Liver (tissue), 9 donors: ENCODE data around the gene ARL13A. TPM values are rescaled to one million over a fixed set of nuclear protein-coding genes. Genes with fewer than 3 reads are reported as not detected.

Source experiments
- DNase-seq: peaks from one replicate; pipeline ENCODE4 v3.0.0-alpha.2; 2017; ENCODE audit warnings: low spot score
- H3K27ac ChIP-seq, 2 donors: one replicate each; pipeline ENCODE4 v1.7.0; 2013; ENCODE audit warnings: inconsistent platforms in 2 of 2, low read length in 2 of 2, control low read depth in 1 of 2, low read depth in 1 of 2, mild to moderate bottlenecking in 1 of 2
- H3K27me3 ChIP-seq, 4 donors: one replicate each; pipeline versions ENCODE4 v1.6.1 to v1.7.0; 2013; ENCODE audit warnings: low read length in 3 of 4, inconsistent platforms in 1 of 4, mild to moderate bottlenecking in 1 of 4, moderate library complexity in 1 of 4; ENCODE audit not compliant: control insufficient read depth in 4 of 4, insufficient read depth in 4 of 4
- H3K36me3 ChIP-seq, 4 donors: one replicate each; pipeline versions ENCODE4 v1.6.1 to v1.7.0; 2013; ENCODE audit warnings: low read length in 3 of 4, mild to moderate bottlenecking in 3 of 4, low read depth in 1 of 4, moderate library complexity in 1 of 4; ENCODE audit not compliant: control insufficient read depth in 4 of 4, insufficient read depth in 3 of 4
- H3K4me1 ChIP-seq, 4 donors: one replicate each; pipeline versions ENCODE4 v1.6.1 to v1.7.0; 2013; ENCODE audit warnings: low read length in 3 of 4, mild to moderate bottlenecking in 3 of 4, moderate library complexity in 1 of 4; ENCODE audit not compliant: control insufficient read depth in 4 of 4, insufficient read depth in 4 of 4
- H3K4me3 ChIP-seq, 3 donors: one replicate each; pipeline versions ENCODE4 v1.6.1 to v1.7.0; 2013; ENCODE audit warnings: low read length in 3 of 3, control low read depth in 1 of 3, low read depth in 1 of 3, mild to moderate bottlenecking in 1 of 3
- H3K9ac ChIP-seq, 2 donors: one replicate each; pipeline ENCODE4 v1.7.0; 2013; ENCODE audit warnings: low read length in 2 of 2, mild to moderate bottlenecking in 2 of 2, moderate library complexity in 2 of 2, control low read depth in 1 of 2, low read depth in 1 of 2
- H3K9me3 ChIP-seq, 4 donors: one replicate each; pipeline versions ENCODE4 v1.6.1 to v1.7.0; 2013; ENCODE audit warnings: low read length in 3 of 4; ENCODE audit not compliant: control insufficient read depth in 4 of 4
- ATF3 ChIP-seq: IDR thresholded peaks from 2 replicates; pipeline ENCODE4 v1.6.1; 2016; ENCODE audit warnings: antibody characterized with exemption
- EGR1 ChIP-seq, 2 donors: IDR thresholded peaks; 2 replicates each; pipeline ENCODE4 v1.6.1; 2016 to 2018; ENCODE audit warnings: antibody characterized with exemption in 2 of 2, low read depth in 2 of 2
- FOXA1 ChIP-seq: IDR thresholded peaks from 2 replicates; pipeline ENCODE4 v1.6.1; 2016; ENCODE audit warnings: antibody characterized with exemption
- FOXA2 ChIP-seq: IDR thresholded peaks from 2 replicates; pipeline ENCODE4 v1.6.1; 2016; ENCODE audit warnings: antibody characterized with exemption
- GABPA ChIP-seq, 2 donors: IDR thresholded peaks in 1 of 2; conservative IDR thresholded peaks in 1 of 2; 2 replicates each; pipeline ENCODE4 v1.6.1; 2016; ENCODE audit warnings: antibody characterized with exemption in 2 of 2, mild to moderate bottlenecking in 1 of 2, moderate library complexity in 1 of 2
- HNF4A ChIP-seq, 2 donors: conservative IDR thresholded peaks; 2 replicates each; pipeline ENCODE4 v1.6.1; 2016; ENCODE audit warnings: antibody characterized with exemption in 2 of 2, mild to moderate bottlenecking in 2 of 2
- HNF4G ChIP-seq: IDR thresholded peaks from 2 replicates; pipeline ENCODE4 v1.6.1; 2016; ENCODE audit warnings: antibody characterized with exemption
- JUND ChIP-seq, 2 donors: IDR thresholded peaks; 2 replicates each; pipeline ENCODE4 v1.6.1; 2016; ENCODE audit warnings: antibody characterized with exemption in 2 of 2
- RAD21 ChIP-seq, 2 donors: IDR thresholded peaks; 2 replicates each; pipeline ENCODE4 v1.6.1; 2016; ENCODE audit warnings: antibody characterized with exemption in 2 of 2, mild to moderate bottlenecking in 2 of 2
- RXRA ChIP-seq, 2 donors: IDR thresholded peaks; 2 replicates each; pipeline ENCODE4 v1.6.1; 2017 to 2018; ENCODE audit warnings: antibody characterized with exemption in 2 of 2, mild to moderate bottlenecking in 1 of 2
- TAF1 ChIP-seq: conservative IDR thresholded peaks from 2 replicates; pipeline ENCODE4 v1.6.1; 2016; ENCODE audit warnings: antibody characterized with exemption, mild to moderate bottlenecking
- YY1 ChIP-seq: IDR thresholded peaks from 2 replicates; pipeline ENCODE4 v1.6.1; 2016; ENCODE audit warnings: antibody characterized with exemption, mild to moderate bottlenecking
- WGBS: extraction: QIAGEN DNeasy Blood & Tissue Kit; methylation state at CpG from one replicate; pipeline ENCODE4 v1.1.7; 2013; 5-methylcytosine and 5-hydroxymethylcytosine counted together
- polyA plus RNA-seq, 2 donors: library from polyadenylated mRNA; stranded (reverse) in 1 of 2; unstranded in 1 of 2; fragments of 200-250 nt in 1 of 2; fragments of >200 nt in 1 of 2; fragmentation: Nextera tagmentation in 1 of 2; extraction: Ambion mirVana in 1 of 2; gene quantifications; one replicate each; pipeline versions ENCODE4 v1.2.1 to v1.2.3, GENCODE V29; 2013 to 2015
- total RNA-seq, 2 donors: library from RNA; depleted of rRNA; stranded (reverse); fragments of >200 nt; gene quantifications; one replicate each; pipeline ENCODE4 v1.2.3, GENCODE V29; 2014
- TF ChIP-seq, protein P1 (sequence below): IDR thresholded peaks from 2 replicates; pipeline ENCODE4 v1.6.1; 2016; ENCODE audit warnings: antibody characterized with exemption, mild to moderate bottlenecking
- TF ChIP-seq, protein P2 (sequence below): IDR thresholded peaks from 2 replicates; pipeline ENCODE4 v1.6.1; 2016; ENCODE audit warnings: antibody characterized with exemption
- TF ChIP-seq, protein P3 (sequence below): IDR thresholded peaks from 2 replicates; pipeline ENCODE4 v1.6.1; 2016; ENCODE audit warnings: antibody characterized with exemption
- donor health status: healthy.
- donor health status: healthy.
- donor health status: healthy.
- donor health status: healthy.
- donor health status: healthy.

ARL13A gene
- total and polyA plus RNA-seq, 4 donors, result not detected

DNA sequence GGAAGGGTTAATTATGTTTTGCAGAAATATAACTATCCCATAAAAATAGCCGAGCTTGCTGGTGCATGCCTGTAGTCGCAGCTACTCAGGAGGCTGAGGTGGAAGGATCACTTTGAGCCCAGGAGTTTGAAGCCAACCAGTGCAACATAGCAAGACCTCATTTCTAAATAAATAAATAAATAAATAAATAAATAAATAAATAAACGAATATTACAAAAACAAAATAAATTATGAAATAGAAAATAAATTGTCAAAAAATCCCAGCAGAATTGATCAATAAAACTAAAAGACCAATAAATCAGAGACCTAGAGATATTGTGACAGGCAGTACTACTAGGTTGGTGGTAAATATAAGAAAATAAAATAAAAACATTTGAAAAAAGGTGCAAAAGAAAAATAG lies 6.7 kb upstream of the ARL13A start:
- H3K27ac ChIP-seq, result no peak overlapping the region
- DNase-seq, result no peak
- H3K4me1 ChIP-seq, result no peaks in the 10 kb centered on the region
- no peaks in the 10 kb centered on the region for H3K27me3 ChIP-seq
- H3K9me3 ChIP-seq, result no peaks in the 10 kb centered on the region
- H3K9ac ChIP-seq, result no peak overlapping the region
- H3K4me3 ChIP-seq, result no peak overlapping the region
- no peak for TF ChIP-seq HNF4A (conservative IDR thresholded peaks at IDR 0.05)
- TF ChIP-seq ATF3, result no peak
- no peak for TF ChIP-seq EGR1 (IDR thresholded peaks at IDR 0.05; ENCODE audit: low read depth in 2 of 2)
- TF ChIP-seq, protein P1, sequence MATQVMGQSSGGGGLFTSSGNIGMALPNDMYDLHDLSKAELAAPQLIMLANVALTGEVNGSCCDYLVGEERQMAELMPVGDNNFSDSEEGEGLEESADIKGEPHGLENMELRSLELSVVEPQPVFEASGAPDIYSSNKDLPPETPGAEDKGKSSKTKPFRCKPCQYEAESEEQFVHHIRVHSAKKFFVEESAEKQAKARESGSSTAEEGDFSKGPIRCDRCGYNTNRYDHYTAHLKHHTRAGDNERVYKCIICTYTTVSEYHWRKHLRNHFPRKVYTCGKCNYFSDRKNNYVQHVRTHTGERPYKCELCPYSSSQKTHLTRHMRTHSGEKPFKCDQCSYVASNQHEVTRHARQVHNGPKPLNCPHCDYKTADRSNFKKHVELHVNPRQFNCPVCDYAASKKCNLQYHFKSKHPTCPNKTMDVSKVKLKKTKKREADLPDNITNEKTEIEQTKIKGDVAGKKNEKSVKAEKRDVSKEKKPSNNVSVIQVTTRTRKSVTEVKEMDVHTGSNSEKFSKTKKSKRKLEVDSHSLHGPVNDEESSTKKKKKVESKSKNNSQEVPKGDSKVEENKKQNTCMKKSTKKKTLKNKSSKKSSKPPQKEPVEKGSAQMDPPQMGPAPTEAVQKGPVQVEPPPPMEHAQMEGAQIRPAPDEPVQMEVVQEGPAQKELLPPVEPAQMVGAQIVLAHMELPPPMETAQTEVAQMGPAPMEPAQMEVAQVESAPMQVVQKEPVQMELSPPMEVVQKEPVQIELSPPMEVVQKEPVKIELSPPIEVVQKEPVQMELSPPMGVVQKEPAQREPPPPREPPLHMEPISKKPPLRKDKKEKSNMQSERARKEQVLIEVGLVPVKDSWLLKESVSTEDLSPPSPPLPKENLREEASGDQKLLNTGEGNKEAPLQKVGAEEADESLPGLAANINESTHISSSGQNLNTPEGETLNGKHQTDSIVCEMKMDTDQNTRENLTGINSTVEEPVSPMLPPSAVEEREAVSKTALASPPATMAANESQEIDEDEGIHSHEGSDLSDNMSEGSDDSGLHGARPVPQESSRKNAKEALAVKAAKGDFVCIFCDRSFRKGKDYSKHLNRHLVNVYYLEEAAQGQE, result no peak
- TF ChIP-seq FOXA2, result no peak
- TF ChIP-seq FOXA1, result no peak
- no peak for TF ChIP-seq RAD21 (IDR thresholded peaks at IDR 0.05)
- WGBS, result 86% methylated on average over 3 of the region's 3 CpGs
- no peaks in the 10 kb centered on the region for H3K36me3 ChIP-seq

GRCh38 chrX:100964362-100964761 lies 5.1 kb upstream of the ARL13A start:
- Histone ChIP-seq H3K9me3 (no peaks in the 10 kb centered on the region), H3K27me3 (no peaks in the 10 kb centered on the region), H3K36me3 (no peaks in the 10 kb centered on the region), H3K4me3 (no peak overlapping the region), H3K9ac (no peak overlapping the region), H3K4me1 (no peaks in the 10 kb centered on the region), H3K27ac (no peak overlapping the region)
- TF ChIP-seq, protein P2, sequence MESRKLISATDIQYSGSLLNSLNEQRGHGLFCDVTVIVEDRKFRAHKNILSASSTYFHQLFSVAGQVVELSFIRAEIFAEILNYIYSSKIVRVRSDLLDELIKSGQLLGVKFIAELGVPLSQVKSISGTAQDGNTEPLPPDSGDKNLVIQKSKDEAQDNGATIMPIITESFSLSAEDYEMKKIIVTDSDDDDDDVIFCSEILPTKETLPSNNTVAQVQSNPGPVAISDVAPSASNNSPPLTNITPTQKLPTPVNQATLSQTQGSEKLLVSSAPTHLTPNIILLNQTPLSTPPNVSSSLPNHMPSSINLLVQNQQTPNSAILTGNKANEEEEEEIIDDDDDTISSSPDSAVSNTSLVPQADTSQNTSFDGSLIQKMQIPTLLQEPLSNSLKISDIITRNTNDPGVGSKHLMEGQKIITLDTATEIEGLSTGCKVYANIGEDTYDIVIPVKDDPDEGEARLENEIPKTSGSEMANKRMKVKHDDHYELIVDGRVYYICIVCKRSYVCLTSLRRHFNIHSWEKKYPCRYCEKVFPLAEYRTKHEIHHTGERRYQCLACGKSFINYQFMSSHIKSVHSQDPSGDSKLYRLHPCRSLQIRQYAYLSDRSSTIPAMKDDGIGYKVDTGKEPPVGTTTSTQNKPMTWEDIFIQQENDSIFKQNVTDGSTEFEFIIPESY, result no peak
- TF ChIP-seq EGR1 (IDR thresholded peaks at IDR 0.05; ENCODE audit: low read depth in 2 of 2) (no peak), RAD21 (IDR thresholded peaks at IDR 0.05) (no peak), HNF4G (no peak), FOXA1 (no peak)
- TF ChIP-seq, protein P3, sequence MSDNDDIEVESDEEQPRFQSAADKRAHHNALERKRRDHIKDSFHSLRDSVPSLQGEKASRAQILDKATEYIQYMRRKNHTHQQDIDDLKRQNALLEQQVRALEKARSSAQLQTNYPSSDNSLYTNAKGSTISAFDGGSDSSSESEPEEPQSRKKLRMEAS, result no peak
- no peak for DNase-seq

DNA sequence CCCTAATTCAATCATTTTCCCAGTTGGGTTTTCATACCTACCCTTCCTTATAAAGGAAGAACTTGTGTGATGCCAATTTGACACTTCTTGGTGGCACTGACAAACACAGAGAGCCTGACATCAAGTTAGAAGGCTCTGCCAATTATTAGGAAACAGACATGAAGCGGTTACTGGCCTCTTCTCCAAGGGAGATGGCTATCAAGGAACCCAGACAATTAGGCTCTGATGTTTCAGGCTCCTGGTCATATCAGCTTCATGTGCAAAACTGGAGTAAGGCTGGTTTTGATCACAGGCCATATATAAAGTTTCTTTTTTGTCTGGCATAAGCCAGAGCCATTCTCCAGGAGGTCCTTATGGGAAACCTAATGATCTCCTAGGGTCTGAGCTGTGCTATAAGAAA lies 428 bp downstream of the ARL13A start:
- no peak overlapping the region for H3K27ac ChIP-seq
- 83% methylated on average over 1 of the region's 1 CpG for WGBS
- peaks cover 0 to 5% (median 2%) of the 10 kb centered on the region in 4 donors for H3K9me3 ChIP-seq
- no peak overlapping the region for H3K4me3 ChIP-seq
- H3K9ac ChIP-seq, result no peak overlapping the region
- H3K4me1 ChIP-seq, result no peaks in the 10 kb centered on the region
- DNase-seq, result no peak
- no peaks in the 10 kb centered on the region for H3K36me3 ChIP-seq
- H3K27me3 ChIP-seq, result no peaks in the 10 kb centered on the region
- no peak for TF ChIP-seq RXRA (IDR thresholded peaks at IDR 0.05)
- TF ChIP-seq EGR1 (IDR thresholded peaks at IDR 0.05; ENCODE audit: low read depth in 2 of 2), result no peak
- TF ChIP-seq, protein P2, result no peak
- TF ChIP-seq JUND (IDR thresholded peaks at IDR 0.05), result no peak
- no peak for TF ChIP-seq GABPA (IDR thresholded peaks at IDR 0.05 in 1 of 2, conservative IDR thresholded peaks at IDR 0.05 in 1 of 2)
- TF ChIP-seq RAD21 (IDR thresholded peaks at IDR 0.05), result no peak
- TF ChIP-seq TAF1, result no peak
- no peak for TF ChIP-seq YY1
